Esophagus muscularis mucosa (tissue), 4 donors: ENCODE results near the gene RAB39B.

Experiments used
- CTCF ChIP-seq, 3 experiments: fragments of 200-600 bp in 2 of 3; fragments of 450-650 bp in 1 of 3; sonication (generic) in 2 of 3; IDR thresholded peaks; one replicate each; pipeline ENCODE4 v1.5.1; 2017 to 2019; ENCODE audit warnings: antibody characterized with exemption in 3 of 3, mild to moderate bottlenecking in 2 of 3, moderate library complexity in 1 of 3
- EP300 ChIP-seq: sonication (generic); formaldehyde crosslinking; IDR thresholded peaks from one replicate; pipeline ENCODE4 v1.6.1; 2017; ENCODE audit warnings: antibody characterized with exemption
- POLR2A ChIP-seq: fragments of 450-650 bp; IDR thresholded peaks from one replicate; pipeline ENCODE4 v1.6.1; 2017; ENCODE audit warnings: antibody characterized with exemption, moderate library complexity, mild to moderate bottlenecking, low read depth
- POLR2AphosphoS5 ChIP-seq, 2 donors: sonication (generic); formaldehyde crosslinking; IDR thresholded peaks; one replicate each; pipeline ENCODE4 v1.6.1; 2017; ENCODE audit warnings: antibody characterized with exemption in 2 of 2

- TF ChIP-seq POLR2AphosphoS5 (IDR thresholded peaks at IDR 0.05), result no peak
- no peak for TF ChIP-seq CTCF (IDR thresholded peaks at IDR 0.05)
- no peak for TF ChIP-seq POLR2A
- no peak for TF ChIP-seq EP300
Measured at GRCh38 chrX:155263854-155264628, at the start of gene RAB39B.
